ENCODE measurements around the gene OTOG. TPM values are rescaled to one million over a fixed set of nuclear protein-coding genes. Genes with fewer than 3 reads are reported as not detected.

The OTOG gene
- total RNA-seq, 2 donors from 2014 or later: not detected

GRCh38 chr11:17573526-17573925 is 26.5 kb downstream of the OTOG start:
- intact Hi-C loops (cut with DNase I): no loop called here
- DNase-seq (ENCODE audit: low spot score): no peak

DNA sequence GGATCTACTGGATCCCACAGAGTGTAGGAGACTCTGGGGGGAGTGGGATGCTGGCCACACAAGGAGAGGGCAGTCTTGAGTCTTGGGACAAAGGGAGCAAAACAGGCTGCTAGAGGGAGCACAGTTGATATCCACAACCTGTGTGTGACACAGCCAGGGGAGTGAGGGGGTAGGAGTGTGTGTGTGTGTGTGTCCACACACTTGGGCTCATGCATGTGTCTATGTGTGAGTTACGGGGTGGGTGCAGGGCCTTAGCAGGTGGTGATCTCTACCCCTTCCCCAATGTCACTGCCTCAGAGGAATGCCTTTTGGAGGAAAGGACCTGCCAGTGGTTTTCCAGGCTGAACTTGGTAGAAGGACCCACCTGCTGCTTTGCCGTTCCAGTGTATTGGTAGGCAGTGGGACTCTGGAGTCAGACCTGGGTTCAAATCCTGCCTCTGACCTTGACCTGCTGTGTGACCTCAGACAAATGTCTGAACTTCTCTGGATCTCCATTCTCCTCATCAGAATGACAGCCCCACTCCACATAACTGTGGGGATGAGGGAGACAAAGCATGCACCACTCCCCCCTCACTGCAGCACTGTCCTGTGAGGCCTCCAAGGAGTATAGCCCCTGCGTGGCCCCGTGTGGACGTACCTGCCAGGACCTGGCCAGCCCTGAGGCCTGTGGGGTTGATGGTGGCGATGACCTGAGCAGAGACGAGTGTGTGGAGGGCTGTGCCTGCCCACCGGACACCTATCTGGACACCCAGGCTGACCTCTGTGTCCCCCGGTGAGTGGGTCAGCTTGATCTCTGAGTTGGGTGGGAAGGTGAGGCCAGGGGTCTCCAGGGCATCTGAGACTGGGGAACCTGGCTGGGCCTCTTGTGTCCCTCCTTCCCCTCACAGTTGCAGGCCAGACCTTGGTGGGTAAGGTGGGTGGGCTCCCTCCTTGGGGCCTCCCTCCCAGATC is 27.4 kb downstream of the OTOG start:
- intact Hi-C loops (cut with DNase I): no loop called here
- no peak for DNase-seq (ENCODE audit: low spot score)

DNA sequence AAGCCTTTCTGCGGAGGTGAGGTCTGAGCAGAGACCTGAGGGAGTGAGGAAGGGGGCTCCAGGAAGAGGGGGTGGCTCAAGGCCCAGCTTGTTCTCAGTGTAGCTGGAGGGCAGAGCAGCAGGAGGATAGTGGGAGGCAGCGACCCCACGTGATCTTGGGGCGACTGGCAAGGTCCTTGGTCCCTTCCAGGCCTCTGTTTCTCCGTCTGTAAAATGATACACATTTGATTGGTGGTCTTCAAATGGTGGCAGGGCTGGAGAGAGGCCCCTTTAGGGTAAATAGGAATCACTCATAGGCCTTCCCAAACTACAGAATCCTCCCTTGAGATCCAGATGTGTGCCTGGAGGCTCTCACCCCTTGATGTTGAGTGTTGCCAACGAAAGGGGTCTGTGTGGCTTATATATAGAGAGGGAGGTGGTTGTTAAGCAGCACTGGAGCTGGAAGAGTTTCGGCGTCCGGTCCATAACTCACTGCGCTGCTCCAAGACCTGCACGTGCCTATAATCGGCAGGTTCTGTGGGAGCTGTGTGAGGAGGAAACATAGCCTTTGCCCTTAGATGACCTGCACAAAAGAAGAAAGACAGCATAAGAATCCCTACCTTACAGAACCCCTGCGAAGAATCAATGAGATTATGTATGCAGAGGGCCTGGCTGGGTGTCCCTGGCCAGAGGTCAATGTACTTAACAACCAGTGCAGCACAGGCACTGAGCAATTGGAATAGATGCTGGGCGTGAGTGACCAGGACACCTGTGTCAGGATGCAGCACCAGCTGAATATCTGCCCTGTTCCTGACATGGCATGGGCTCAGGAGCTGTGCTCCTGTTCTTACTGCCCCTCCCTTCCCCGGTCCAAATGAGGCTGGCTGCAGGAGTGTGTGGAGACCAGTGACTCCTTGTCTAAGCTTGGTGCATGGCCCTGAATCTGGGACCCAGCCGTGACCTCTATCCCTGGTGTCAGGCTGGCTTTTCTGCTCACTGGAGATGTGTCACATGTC is 28.7 kb downstream of the OTOG start:
- DNase-seq (ENCODE audit: low spot score): no peak
- intact Hi-C loops (cut with DNase I): no loop called here

- DNase-seq (ENCODE audit: low spot score): no peak
- intact Hi-C loops (cut with DNase I): no loop called here
Measured at GRCh38 chr11:17578296-17578695, 31.2 kb downstream of the OTOG start.

GRCh38 chr11:17578958-17579357 is 31.9 kb downstream of the OTOG start:
- no peak for DNase-seq (ENCODE audit: low spot score)
- intact Hi-C loops (cut with DNase I): no loop called here

DNA sequence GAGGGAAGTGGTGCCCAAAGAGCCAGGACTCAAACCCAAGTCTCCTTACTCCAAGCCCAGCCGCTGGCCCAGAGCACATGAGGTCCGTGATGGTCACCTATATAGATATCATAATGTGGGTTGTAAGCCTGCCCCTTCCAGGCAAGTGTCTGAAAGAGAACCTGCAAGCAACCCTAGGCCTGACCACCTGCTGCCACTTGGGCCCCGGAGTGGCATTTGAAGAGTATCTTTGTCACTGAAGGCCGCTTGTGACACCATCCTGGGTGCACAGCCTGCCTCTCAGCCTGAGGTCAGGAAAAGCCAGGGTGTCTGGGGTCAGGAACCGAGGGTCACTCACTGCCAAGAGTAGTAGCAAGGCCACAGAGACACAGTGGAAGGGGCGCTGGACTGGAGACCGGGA is 32.4 kb downstream of the OTOG start:
- intact Hi-C loops (cut with DNase I): no loop called here
- no peak for DNase-seq (ENCODE audit: low spot score)

DNA sequence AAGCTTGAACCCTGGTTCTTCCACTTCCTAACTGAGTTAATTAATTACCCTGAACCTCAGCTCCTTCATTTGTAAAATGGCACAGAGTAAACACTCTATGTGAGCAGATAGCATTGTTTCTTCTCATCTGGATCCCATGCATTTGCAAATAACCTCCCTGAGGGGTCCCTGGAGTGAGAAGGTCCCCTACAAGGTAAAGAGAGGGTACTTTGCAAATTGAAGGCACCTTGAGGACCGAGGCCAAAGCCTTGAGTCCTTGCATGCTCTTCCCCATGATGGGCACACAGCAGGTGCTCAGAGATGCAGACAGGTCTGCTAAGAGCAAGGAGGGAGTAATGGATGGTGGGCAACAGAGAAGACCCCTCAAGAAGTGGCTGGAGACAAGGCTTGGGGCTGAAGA is 33.2 kb downstream of the OTOG start:
- intact Hi-C loops (cut with DNase I): no loop called here
- DNase-seq (ENCODE audit: low spot score): no peak

DNA sequence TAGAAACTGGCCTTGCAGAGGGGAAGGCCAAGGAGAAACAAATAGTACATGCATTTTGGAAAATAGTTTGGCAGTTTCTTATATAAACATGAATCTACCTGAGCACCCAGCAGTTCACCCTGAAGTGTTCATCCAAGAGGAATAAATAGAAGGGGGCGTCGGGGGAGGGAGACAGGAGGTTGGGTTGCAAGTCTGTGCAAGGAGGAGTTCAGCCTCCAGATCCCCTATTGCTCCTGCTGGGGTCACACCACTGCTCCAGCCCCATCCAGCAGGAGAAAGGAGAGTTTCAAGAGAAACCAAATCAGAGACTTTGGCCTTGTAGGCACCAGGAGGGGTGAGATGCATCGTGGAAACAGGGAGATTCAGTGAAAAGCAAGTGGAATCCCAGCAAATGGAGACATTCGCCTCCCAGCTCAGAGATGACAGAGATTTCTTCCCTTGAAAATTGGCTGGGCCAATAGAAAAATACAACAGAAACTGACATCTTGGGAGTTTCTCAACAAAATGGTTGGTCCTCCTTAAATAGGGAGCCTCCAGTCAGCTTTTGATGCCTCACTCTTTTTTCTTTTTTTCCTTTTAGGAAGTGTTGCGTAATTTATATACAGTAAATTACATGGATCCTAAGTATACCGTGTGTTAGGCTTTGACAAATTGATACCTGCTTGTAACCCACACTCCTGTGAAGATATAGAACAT is 34.1 kb downstream of the OTOG start:
- intact Hi-C loops (cut with DNase I): no loop called here
- DNase-seq (ENCODE audit: low spot score): no peak

- intact Hi-C loops (cut with DNase I): no loop called here
Measured at GRCh38 chr11:17581732-17582053, 34.6 kb downstream of the OTOG start.

GRCh38 chr11:17585911-17586695 is 39.0 kb downstream of the OTOG start:
- intact Hi-C loops (cut with DNase I): no loop called here
- DNase-seq (ENCODE audit: low spot score): no peak

More at GRCh38 chr11:17581732-17582053, 34.6 kb downstream of the OTOG start:
- DNase-seq (ENCODE audit: low spot score): no peak

DNA sequence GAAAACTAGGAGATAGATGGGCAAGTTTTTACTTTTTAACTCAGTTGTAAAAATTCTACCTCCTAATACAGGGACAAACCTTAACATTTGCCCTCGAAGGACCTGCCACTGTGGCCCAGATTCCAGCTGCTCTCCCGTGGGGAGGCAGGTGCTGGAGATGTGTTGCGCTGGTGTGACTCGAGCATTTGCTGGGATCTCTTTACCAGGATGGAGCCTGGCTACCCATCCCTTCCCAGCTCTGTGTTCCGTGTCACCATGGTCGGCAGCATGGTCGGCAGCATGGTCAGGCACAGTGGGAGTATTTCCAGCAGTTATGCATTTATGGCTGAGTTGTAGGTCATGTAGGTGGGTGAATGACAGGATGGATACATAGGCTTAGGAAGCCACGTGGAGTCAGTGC is 41.1 kb downstream of the OTOG start:
- DNase-seq (ENCODE audit: low spot score): no peak

DNA sequence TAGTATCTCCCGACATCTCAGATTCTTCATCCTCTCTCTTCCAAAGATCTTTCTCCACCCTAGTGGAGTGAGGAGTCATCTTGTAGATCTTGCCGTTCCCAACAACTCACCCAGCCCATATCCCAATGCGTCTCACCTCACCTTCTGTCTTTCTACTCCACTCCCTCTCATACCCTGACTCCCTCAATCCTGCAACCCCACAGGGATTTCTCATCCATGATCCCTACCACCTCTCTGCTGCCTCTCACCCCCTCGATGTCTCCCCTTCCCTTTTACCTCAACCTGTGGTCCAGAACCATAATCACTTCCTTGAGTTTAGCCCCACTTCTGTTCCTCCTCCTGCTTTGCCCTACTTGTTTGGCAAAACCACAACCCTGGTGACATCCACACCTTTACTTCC is 41.7 kb downstream of the OTOG start:
- intact Hi-C loops (cut with DNase I): no loop called here
- DNase-seq (ENCODE audit: low spot score): no peak

More for the DNA sequence above, 41.1 kb downstream of the OTOG start:
- intact Hi-C loops (cut with DNase I): no loop called here

GRCh38 chr11:17590463-17590862 is 43.4 kb downstream of the OTOG start:
- no peak for DNase-seq (ENCODE audit: low spot score)
- intact Hi-C loops (cut with DNase I): no loop called here

- intact Hi-C loops (cut with DNase I): no loop called here
- no peak for DNase-seq (ENCODE audit: low spot score)
Measured at GRCh38 chr11:17591293-17591692, 44.2 kb downstream of the OTOG start.

- DNase-seq (ENCODE audit: low spot score): peak; percentile 67
- intact Hi-C loops (cut with DNase I): no loop called here
Measured at GRCh38 chr11:17593466-17594245, 46.6 kb downstream of the OTOG start.

- intact Hi-C loops (cut with DNase I): loop anchor here in 1 of 2 donors (5.0 kb wide), 1 partner anchor 383 kb away; no protein-coding TSS in a partner anchor
- no peak for DNase-seq (ENCODE audit: low spot score)
Measured at GRCh38 chr11:17594686-17595192, 47.7 kb downstream of the OTOG start.

DNA sequence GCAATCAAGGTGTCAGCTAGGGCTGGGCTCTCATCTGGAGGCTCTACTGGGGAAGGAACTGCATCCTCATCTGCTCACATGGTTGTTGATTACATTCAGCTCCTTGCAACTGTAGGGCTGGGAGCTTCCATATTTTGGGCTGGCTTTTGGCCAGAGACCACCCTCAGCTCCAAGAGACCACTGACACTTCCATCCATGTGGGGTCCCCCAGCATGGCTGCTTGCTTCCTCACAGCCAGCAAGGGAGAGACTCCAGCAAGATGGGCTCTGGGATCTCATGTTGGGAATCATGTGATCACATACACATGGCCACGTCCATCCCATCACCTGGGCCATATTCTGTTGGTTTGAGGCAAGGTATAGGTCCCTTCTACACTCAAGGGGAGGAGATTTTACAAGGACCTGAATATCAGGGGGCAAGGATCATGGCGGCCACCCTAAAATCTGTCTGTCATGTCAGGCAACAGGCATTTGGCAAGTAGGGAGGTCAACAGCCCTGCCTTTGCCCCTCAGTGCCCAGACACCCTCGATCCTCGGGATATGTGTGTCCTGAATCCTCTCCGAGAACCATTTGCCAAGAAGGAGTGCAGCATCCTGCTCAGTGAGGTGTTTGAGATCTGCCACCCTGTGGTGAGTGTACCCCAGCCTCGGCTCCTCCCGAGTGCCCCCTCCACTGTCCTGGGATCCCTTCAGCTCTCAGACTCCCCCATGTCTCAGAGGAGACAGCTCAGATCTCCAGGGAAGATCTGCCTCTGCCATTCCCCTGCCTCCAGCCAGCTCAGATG is 48.7 kb downstream of the OTOG start:
- intact Hi-C loops (cut with DNase I): loop anchor here in 1 of 2 donors (5.0 kb wide), 1 partner anchor 382 kb away; no protein-coding TSS in a partner anchor

More for the DNA sequence above, 48.7 kb downstream of the OTOG start:
- DNase-seq (ENCODE audit: low spot score): no peak

Data from posterior vena cava (tissue), 2 donors.